LNCaP clone FGC (cell line): ENCODE results near the gene IL17B.

Source experiments
- DNase-seq: peaks from one replicate; pipeline ENCODE4 v3.0.0-alpha.2; 2011; ENCODE audit warnings: low read depth
- H3K4me3 ChIP-seq: 2 replicates; pipeline ENCODE4 v1.5.1; 2011; ENCODE audit warnings: mild to moderate bottlenecking, low read depth, low read length, control low read depth
- TF ChIP-seq, protein P1 (sequence below): IDR thresholded peaks from 2 replicates; pipeline ENCODE4 v1.5.1; 2012; ENCODE audit warnings: mild to moderate bottlenecking; ENCODE audit not compliant: control insufficient read depth, insufficient read depth; ENCODE audit errors: extremely low read depth

Gene IL17B

DNA sequence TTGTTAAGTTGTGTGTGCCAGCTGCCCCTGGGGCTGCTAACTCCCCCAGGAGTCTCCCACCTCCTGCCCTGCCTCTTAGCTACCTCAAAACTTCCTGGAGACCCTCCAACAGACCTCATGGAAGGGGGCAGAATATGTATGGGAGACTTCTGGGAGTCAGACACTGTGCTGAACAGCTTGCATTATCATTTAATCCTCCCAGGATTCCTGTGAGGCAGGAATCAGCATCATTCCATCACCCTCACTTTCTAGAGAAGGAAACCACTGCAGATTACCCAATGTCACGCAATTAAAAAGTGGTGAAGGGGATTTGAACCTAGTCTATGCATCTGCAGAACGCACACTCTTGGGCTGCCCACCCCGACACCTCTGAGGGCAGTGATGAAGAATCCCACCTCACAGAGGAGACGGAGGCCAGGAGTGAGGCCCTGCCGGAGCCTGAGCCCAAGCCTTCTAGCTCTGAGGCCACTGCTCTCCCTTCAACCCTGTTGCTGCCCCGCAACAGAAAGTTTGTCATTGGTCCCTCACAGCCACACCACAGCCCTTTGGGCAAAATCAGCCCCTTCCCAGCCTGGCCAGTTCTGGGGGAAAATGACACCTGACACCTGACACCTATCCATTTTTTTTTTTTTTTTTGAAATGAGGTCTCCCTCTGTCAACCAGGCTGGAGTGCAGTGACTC, 30.3 kb upstream of the IL17B start:
- TF ChIP-seq, protein P1, sequence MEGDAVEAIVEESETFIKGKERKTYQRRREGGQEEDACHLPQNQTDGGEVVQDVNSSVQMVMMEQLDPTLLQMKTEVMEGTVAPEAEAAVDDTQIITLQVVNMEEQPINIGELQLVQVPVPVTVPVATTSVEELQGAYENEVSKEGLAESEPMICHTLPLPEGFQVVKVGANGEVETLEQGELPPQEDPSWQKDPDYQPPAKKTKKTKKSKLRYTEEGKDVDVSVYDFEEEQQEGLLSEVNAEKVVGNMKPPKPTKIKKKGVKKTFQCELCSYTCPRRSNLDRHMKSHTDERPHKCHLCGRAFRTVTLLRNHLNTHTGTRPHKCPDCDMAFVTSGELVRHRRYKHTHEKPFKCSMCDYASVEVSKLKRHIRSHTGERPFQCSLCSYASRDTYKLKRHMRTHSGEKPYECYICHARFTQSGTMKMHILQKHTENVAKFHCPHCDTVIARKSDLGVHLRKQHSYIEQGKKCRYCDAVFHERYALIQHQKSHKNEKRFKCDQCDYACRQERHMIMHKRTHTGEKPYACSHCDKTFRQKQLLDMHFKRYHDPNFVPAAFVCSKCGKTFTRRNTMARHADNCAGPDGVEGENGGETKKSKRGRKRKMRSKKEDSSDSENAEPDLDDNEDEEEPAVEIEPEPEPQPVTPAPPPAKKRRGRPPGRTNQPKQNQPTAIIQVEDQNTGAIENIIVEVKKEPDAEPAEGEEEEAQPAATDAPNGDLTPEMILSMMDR = no peak
- H3K4me3 ChIP-seq = no peak overlapping the region
- no peak for DNase-seq

DNA sequence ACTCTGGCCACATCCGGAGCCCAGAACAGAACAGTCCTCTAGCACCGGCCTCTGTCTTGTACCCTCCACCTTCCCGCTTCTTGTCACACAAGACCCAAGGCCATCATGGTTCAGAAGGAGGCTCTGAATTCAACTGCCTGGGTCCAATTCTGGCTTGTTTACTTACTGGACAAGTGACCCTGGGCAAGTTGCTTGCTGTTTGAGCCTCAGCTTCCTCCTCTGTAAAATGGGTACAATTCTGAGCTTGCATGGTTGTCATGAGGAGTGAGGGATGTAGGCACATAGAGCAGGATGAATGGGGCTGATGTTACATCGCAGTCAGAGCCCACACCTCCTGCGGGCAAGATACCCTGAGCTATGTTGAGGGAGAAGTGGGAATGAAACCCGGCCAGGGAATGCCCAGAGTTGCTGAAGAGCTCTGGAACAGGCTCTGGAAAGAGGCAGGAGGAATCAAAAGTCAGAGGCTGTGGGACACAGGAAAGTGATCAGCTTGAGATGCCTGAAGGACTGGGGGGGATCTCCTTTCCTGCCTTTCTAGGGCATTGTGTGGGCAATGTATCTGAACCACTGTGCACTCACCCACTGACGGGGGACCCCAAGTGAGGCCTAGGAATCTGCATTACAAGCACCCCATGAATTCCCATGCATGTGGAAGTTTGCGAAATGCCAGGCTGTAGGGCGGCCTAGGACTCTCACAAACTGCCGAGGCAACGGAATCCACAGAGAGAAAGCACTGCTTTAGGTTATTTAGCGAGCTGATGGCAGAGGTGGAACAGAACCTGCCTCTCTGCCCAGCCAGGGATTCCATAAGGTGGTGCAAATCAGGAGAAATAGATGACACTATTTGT, 29.4 kb upstream of the IL17B start:
- H3K4me3 ChIP-seq = no peak overlapping the region
- TF ChIP-seq, protein P1 = no peak
- DNase-seq = no peak

DNA sequence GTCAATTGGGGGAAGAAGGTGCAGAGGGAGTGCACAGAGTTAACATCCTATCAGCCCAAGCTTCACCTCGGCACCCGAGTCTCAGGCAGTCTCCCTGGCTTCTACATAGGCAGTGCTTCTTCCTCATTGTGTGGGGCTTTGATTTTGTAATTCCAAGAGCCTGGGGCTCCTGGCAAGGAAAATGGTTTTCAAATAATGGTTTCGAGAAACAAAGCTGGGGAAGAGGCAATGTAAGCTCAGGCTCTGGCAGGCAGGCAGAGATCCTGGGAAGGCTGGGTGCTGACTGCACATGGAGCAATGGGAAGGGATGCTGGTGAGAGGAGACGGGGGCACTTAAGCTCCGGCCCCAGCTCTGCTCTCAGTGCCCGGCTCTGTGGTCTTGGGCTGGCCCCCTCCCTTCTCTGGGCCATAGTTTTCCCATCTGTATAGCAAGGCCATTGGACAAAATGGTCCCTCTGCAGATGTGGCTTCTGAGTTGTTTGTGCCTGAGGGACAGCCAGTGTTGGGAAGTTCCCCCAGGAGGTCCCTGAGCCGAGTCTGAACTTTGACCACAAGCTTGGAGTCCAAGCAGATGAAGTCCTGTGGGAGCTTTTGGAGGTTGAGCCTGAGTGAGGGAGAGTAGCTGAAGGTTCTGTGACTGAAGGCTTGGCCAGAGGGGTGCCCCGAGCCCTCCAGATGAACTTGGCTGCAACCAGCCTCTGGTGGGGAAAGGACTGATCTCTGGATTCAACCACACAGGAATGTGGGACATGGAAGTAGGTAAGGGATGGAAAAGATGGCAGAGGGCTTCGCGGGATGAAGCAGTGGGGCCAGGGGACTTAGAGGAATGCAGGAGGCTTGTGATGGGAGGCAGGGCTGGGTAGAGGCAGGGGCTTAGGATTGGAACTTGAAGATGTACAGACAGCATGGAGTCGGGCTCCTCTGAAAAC, 28.5 kb upstream of the IL17B start:
- TF ChIP-seq, protein P1 = no peak

DNA sequence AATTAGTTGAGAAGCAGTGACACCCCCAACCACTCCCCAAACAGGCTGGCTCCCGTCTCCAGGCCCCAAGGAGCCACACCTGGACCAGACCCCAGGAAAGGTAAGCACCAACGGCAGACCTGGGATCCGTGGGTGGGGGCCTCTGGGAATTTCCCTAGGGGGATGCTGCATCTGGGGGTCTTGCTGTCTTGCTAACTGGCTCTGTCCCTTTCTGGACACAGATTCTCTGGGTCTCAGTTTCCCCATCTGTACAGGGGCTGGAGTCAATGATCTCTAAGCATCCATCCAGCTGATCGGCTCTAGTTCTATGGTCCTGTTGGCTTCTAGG, 27.9 kb upstream of the IL17B start:
- H3K4me3 ChIP-seq = no peak overlapping the region
- DNase-seq = no peak
- TF ChIP-seq, protein P1 = no peak

More for the DNA sequence above, 28.5 kb upstream of the IL17B start:
- no peak for DNase-seq
- H3K4me3 ChIP-seq = no peak overlapping the region

DNA sequence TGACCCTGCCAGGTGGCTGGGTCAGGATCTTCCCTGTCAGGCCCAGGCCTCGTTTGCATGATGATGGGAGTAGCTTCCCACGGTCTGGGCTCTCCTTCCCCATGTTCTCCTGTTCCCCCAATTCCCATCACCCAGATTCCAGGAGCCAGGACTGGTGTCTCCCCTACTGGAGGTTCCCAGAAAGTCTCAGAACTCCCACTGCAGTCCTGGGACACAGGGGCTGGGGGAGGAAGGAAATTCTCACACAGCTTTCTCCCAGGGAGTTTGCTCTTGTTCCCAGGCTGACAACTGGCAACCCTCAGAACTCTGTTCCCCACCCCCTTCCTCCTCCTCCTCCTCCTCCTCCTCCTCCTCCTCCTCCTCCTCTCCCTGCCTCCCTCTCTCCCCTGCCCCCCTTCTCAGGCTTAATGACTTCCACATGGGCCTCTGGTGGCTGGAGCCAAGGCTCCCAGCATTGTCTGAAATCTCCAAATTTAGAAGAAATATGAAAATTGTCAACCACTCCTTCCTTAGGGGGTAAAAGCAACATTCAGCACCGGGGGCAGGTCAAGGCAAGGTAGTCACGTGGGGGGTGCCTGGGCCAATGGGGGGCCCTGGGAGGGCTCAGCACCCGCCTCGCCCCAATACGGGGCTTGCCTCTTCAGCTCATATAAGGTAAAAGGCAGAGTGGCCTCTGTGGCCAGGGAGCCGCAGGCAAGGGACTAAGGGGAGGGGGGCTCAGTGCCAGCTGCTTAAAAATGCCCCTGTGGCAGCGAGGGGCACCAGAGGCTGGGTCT, 27.3 kb upstream of the IL17B start:
- H3K4me3 ChIP-seq = no peak overlapping the region
- DNase-seq = no peak
- TF ChIP-seq, protein P1 = no peak

DNA sequence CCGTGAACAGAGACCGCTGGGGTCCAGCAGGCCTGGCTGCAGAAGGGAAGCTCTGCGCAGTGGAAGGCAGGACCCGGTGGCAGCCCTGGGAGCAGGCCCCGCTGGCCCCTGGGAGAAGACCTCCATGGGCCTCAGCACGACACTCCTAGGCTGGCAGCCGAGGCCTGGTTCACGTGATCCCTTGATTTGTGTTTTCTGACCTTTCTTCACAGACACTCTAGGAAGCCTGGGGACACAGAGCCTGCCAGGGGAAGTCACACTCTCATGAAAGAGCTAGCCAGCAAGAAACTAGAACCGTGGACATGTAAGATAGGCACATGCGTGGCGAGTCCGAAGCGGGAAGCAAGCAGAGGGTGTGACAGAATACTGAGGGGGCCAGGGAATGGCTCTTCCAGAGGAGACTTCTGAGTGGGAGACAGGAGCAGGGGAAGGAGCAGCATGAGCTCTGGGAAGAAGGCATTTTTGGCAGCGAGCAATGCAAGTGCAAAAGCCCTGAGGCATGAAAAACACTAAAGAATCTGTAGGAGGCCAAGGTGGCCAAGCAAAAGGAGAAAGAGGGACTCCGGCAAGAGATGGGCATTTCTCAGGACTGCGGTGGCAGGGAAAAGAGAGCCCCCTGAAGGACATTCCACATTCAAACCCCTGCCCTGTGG, 26.6 kb upstream of the IL17B start:
- TF ChIP-seq, protein P1 = no peak
- DNase-seq = no peak
- H3K4me3 ChIP-seq = no peak overlapping the region
